ENCODE results near the gene CNPY1.

- TF ChIP-seq CTCF (IDR thresholded peaks at IDR 0.05) (no peak), TCF7L2 (IDR thresholded peaks at IDR 0.05; ENCODE audit: low read depth, low read length) (no peak)
Observed at GRCh38 chr7:155464183-155464582, 82.2 kb downstream of the CNPY1 start.

Measured in Panc1 (cell line).